ENCODE results near the gene DNAJC24.
"Not testable (repeated sequence)": the region's sequence is repeated elsewhere in the genome, so short reads cannot be mapped to it uniquely, and the experiment has no call there.

Gene DNAJC24, protein sequence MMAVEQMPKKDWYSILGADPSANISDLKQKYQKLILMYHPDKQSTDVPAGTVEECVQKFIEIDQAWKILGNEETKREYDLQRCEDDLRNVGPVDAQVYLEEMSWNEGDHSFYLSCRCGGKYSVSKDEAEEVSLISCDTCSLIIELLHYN

GRCh38 chr11:31369348-31370329 is at the start of gene DNAJC24, which contains the start of gene DCDC1:
Gene DNAJC24, plus strand, starts transcription at chr11:31369860. Its CDS starts 889 bp downstream, at chr11:31370749.
Gene DCDC1, minus strand, starts transcription at chr11:31369739. Its CDS starts 41,459 bp downstream, at chr11:31328280.
- DNase-seq: peak; percentile 83

DNA sequence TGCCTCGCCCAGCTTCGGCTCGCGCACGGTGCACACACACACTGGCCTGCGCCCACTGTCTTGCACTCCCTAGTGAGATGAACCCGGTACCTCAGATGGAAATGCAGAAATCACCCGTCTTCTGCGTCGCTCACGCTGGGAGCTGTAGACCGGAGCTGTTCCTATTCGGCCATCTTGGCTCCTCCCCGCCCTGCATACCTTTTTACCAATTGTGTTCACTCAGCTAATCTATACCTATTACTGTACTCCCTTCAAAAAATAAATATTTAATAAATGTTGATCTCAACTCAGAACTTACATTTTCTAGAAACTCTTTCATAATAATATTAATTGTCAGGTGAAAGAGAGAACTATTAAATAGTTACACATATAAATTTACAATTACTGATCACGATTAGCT is 48.2 kb upstream of the DNAJC24 start:
- not testable (repeated sequence) for DNase-seq

DNA sequence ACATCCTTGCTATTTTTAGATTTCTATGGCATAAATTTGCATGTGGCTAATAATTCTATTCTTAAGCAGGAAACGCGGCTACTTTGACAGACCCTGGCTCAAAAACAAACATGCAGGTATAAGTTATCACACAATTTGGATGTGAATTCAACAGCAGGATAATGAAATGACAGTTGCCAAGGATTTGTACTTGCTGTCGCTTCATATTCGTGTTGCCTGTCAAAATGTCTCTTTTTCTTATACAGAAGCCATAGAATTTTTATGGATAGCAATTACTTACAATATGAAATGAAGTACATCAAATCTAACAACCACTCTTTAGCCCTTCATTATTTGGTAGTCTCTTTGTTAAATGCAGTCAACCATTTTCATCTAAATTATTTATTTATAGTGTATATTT is 46.5 kb upstream of the DNAJC24 start:
- no peak for DNase-seq

DNA sequence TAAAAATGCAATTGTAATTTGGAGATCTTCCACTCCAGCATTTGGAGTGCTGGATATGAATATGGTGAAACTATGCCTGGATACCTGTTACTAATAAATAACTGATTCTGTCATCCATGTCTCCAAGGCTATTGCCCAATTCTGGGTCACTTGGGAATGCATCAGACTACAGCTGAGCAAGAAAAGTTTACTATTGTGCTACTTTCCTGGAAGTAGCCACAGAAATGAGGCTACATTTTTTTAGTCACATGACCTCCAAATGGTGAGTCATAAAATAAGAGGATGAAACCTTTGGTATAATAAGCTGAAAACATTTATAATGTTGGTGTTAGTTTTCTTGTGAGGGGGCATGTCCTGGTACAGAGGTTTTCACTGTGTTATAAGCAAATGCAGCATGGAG is 44.5 kb upstream of the DNAJC24 start:
- DNase-seq: no peak

GRCh38 chr11:31326470-31327148 is 43.1 kb upstream of the DNAJC24 start:
- no peak for DNase-seq

DNA sequence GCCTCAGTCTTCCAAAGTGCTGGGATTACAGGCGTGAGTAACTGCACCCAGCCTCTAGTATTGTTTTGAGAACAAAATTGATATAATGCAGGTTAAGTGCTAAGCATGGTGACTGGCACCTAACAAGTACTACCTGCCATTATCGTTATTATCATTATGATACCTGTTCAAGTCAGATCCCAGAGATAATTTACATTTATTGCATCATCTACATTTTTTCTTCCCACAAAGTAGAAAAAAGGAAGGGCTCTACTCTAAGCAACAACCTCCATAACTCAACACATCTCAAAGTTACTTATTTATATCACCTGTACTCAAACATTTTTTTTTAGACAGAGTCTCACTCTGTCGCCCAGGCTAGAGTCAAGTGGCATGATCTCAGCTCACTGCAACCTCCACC is 42.2 kb upstream of the DNAJC24 start:
- DNase-seq: no peak

DNA sequence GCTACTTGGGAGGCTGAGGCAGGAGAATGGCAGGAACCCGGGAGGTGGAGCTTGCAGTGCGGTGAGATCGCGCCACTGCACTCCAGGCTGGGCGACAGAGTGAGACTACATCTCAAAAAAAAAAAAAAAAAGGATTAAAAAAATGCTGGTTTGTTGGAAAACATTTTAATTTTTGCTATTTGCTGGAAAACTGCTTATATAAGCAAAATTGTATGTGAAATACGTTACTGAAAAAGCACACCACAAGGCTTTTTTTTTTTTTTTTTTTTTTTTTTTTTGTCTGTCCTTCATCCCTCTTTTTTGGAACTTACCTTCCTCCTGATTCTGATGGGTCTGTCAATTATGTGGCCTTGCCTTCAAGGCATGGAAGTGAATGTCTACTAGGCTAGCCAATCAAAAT is 41.0 kb upstream of the DNAJC24 start:
- no peak for DNase-seq

DNA sequence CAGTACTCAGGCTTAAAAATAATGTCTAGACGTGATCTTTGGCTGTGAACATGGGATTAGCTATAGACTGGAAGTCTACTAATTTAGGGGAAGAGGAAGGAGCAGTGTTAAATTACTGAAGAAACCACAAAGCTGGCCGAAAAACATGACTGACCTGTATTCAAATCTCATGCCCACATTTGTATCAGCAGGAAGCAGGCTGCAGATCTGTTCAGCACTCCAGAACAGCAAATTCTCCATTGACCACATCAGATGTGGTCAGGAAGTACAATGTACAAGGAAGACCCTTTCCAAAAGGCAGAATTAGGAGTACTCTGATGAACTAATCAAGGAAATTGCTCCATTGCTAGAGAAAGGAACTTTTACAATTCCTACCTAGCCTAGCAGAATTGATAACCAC is 31.9 kb upstream of the DNAJC24 start:
- no peak for DNase-seq

GRCh38 chr11:31340903-31341572 is 28.6 kb upstream of the DNAJC24 start:
- DNase-seq: no peak

DNA sequence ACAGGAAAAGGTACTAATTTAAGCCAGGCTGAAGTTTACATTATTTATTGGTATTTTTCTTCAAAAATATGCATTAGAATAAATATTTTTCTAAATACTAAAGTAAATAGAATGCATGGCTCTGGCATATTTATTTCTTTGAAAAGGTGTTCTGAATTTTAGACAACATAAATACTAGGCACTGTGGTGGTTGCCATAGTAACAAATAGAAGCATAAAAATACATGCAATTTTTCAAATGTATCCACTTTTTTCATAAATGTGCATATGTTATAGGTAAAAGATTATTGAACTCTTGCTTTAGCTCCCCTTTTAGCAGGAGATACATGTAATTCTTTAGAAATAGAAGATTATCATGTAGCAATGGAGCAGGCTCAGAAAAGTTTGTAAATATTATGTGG is 18.5 kb upstream of the DNAJC24 start:
- no peak for DNase-seq

DNA sequence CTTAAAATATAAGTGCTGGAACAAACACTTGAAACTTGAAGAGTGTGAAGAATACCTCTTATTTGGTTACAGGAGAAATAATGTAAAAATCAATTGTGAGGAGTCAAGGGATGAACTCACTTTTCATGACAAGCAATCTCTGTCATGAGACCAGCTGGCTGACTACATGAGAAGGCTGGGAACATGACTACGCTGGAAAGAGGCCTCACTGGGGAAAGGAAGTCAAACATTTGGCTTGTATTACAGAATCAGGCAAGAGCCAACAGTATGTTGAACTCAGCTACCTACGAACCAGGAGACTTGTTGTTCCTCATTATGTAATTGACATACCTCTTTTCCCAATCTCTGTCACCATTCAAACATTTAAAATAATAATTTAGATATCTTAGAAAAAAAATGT is 14.5 kb upstream of the DNAJC24 start:
- DNase-seq: no peak

DNA sequence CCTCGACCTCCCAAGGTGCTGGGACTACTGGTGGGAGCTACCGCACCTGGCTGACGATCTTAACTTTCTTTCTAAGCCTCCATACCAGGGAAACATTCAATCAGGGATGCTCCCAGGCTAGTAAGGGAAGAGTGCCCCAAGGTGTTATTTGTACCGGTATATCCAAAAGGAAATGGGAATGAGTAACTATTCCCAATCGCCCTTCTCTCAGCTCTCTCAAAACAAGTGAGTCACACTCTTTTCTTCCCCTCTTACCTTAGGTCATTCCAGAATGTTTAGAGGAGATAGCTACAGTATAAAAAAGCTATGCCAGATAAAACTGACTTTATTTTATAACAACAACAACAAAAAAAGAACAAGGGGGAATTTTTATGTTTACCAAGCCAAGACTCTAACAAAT is 13.8 kb upstream of the DNAJC24 start:
- no peak for DNase-seq

GRCh38 chr11:31361743-31362142 is 7.9 kb upstream of the DNAJC24 start:
- DNase-seq: no peak

DNA sequence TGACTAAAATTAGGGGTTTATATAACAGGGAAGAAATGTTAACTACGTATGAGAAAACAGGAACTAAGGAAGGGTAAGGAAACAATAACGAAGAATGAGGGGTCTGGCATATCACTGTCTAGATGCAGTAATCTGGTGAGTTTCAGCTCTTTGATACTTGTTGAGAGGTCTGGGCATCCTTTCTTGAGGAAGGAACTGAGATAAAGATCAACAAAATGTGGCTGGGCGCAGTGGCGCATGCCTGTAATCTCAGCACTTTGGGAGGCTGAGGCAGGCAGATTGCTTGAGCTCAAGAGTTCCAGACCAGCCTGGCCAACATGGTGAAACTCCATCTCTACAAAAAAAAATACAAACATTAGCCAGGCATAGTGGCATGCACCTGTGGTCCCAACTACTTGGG is 2.9 kb upstream of the DNAJC24 start:
- no peak for DNase-seq

DNA sequence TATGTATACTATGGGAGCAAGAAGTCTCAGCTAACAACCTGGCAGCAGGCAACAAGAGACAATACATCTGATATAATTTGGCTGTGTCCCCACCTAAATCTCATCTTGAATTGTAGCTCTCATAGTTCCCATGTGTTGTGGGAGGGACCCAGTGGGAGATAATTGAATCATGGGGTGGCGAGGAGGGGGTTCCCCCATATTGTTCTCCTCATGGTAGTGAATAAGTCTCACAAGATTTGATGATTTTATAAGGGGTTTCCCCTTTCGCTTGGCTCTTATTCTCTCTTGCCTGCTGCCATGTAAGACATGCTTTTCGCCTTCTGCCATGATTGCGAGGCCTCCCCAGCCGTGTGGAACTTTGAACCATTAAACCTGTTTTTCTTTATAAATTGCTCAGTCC is 6.2 kb downstream of the DNAJC24 start:
- no peak for DNase-seq

GRCh38 chr11:31383116-31383515 is 13.5 kb downstream of the DNAJC24 start:
- DNase-seq: no peak

DNA sequence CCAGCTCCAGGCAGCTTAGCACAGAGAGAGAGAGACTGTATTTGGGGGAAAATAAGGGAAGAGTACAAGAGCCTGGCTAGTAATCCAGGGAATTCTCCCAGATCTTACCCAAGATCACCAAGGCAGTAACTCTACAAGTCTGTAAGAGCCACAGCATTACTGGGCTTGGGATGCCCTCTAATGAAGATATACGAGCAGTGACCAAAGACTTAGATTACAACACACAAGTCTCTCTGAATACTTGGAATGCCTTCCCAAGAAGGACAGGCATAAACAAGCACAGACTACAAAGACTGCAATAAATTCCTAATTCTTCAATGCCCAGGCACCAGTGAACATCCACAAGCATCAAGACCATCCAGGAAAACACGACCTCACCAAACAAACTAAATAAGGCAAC is 17.7 kb downstream of the DNAJC24 start:
- no peak for DNase-seq

DNA sequence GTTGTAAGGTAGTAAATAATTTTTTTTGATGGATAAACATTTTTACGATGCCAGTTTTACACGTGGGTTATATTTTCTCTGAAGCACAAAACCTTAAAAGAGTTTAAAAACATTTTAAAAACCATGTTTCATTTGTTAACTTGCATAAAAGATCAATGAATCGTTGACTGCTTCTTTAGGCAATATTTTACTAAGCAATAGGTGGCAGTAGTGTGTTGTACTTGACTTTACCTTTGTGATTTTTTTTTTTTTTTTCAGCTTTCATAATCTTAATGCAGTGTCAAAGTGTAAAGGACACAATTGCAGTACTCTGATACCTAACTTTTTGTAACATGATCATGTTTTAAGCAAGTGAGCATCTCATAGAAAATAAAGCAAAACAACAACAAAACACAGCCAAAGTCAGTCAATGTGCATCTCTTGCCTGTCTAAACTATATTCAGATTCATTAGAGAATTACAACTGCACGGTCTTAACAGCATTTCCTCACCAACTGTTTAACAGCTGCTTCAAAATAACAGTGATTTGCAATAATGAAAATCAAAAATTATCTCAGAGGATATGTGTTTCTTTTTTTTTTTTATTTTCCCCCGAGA is 27.7 kb downstream of the DNAJC24 start:
- no peak for DNase-seq

GRCh38 chr11:31404614-31405013 is 35.0 kb downstream of the DNAJC24 start:
- DNase-seq: no peak

- no peak for DNase-seq
These were observed 38.5 kb downstream of the DNAJC24 start for GRCh38 chr11:31408201-31408600.

- DNase-seq: no peak
These were observed 43.3 kb downstream of the DNAJC24 start for GRCh38 chr11:31412946-31413345.

DNA sequence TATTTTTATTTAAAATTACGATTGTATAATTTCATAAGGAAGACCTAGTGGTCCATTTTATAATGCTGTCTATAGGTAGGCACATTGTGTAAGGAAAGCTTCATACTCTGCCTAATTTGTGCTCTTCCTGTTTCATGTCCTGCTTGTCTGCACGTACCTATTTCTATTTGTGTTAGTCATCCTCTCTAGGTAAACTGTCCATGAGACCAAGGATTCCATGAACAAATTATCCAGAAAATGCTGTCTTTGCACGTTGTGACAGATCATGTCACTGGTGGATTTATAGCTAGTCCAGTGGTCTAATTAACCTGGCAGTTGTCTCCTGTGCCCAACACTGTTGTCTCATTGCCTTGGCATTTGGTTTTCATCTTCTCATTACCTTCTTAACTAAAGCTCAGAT is 44.7 kb downstream of the DNAJC24 start:
- no peak for DNase-seq

DNA sequence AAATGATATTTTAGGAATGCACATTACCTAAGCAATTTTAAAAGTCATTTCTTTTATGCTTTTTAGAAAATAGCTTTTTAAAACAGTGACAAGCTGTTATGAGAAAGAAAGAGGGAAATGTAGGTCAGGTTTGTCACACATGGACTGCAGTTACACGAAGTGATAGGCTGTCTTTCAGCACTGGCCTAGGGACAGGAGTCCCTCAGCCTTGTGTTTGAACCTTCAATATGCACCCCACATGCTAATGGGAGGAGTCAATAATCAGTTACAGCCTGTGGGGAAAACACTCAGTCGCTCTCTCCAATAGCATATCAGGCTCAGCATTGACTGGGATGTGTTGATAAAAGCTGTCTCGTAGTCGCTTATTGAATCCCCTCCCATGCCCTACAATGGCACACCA is 45.8 kb downstream of the DNAJC24 start:
- DNase-seq: no peak
